G401.6 (cell line): ENCODE data around the gene KLHL36.
"Not testable (repeated sequence)": the region's sequence is repeated elsewhere in the genome, so short reads cannot be mapped to it uniquely, and the experiment has no call there.

Experiments used
- FAIRE-seq: peaks from 2 replicates; lab custom pipeline; 2012; peaks lifted over from hg19 to GRCh38; lab: Jason Lieb, UNC

Gene KLHL36

GRCh38 chr16:84616515-84616914 lies 31.8 kb upstream of the KLHL36 start:
- no peak for FAIRE-seq

- FAIRE-seq = no peak
Measured at GRCh38 chr16:84617041-84617790, 31.1 kb upstream of the KLHL36 start.

- FAIRE-seq = no peak
Measured at GRCh38 chr16:84617791-84618580, 30.3 kb upstream of the KLHL36 start, which contains the start of gene COTL1. COTL1 (minus strand) TSS chr16:84618078; CDS start chr16:84617914, 164 bp downstream.

GRCh38 chr16:84618581-84619460 lies 29.5 kb upstream of the KLHL36 start:
- peak; percentile 53 for FAIRE-seq

GRCh38 chr16:84620913-84621312 lies 27.4 kb upstream of the KLHL36 start:
- FAIRE-seq = not testable (repeated sequence)

GRCh38 chr16:84625556-84625955 lies 22.8 kb upstream of the KLHL36 start:
- FAIRE-seq = no peak

- FAIRE-seq = no peak
Measured at GRCh38 chr16:84628226-84628731, 20.0 kb upstream of the KLHL36 start.

GRCh38 chr16:84629580-84629979 lies 18.7 kb upstream of the KLHL36 start:
- no peak for FAIRE-seq

- FAIRE-seq = no peak
Measured at GRCh38 chr16:84630009-84630408, 18.3 kb upstream of the KLHL36 start.

- FAIRE-seq = no peak
Measured at GRCh38 chr16:84630446-84631152, 17.7 kb upstream of the KLHL36 start.

GRCh38 chr16:84631153-84631466 lies 17.2 kb upstream of the KLHL36 start:
- FAIRE-seq = no peak

GRCh38 chr16:84631886-84632285 lies 16.4 kb upstream of the KLHL36 start:
- FAIRE-seq = no peak

GRCh38 chr16:84632862-84633261 lies 15.4 kb upstream of the KLHL36 start:
- FAIRE-seq = not testable (repeated sequence)

GRCh38 chr16:84633622-84634021 lies 14.7 kb upstream of the KLHL36 start:
- no peak for FAIRE-seq

- no peak for FAIRE-seq
Measured at GRCh38 chr16:84635702-84636101, 12.6 kb upstream of the KLHL36 start.

GRCh38 chr16:84637709-84638108 lies 10.6 kb upstream of the KLHL36 start:
- no peak for FAIRE-seq

- no peak for FAIRE-seq
Measured at GRCh38 chr16:84638231-84638806, 10.0 kb upstream of the KLHL36 start.

GRCh38 chr16:84640145-84640544 lies 8.2 kb upstream of the KLHL36 start:
- no peak for FAIRE-seq

GRCh38 chr16:84641643-84642358 lies 6.5 kb upstream of the KLHL36 start:
- FAIRE-seq = no peak

- FAIRE-seq = no peak
Measured at GRCh38 chr16:84643180-84643583, 5.1 kb upstream of the KLHL36 start.

GRCh38 chr16:84643674-84644073 lies 4.6 kb upstream of the KLHL36 start:
- FAIRE-seq = no peak
